Stimulated activated CD8-positive, alpha-beta memory T cell treated with anti-CD3 and anti-CD28 coated beads, Interleukin-12 subunit alpha, Interleukin-12 subunit beta, amount 100 ng/mL, for 4 hours (primary cell): ENCODE results near the gene ZMIZ1.

ENCODE experiments used
- DNase-seq: peaks from one replicate; pipeline ENCODE4 v3.0.0-alpha.2; 2020; ENCODE audit warnings: low read depth

The ZMIZ1 gene

GRCh38 chr10:79176052-79176501 is 107.3 kb downstream of the ZMIZ1 start:
- DNase-seq: no peak

GRCh38 chr10:79176949-79177602 is 108.3 kb downstream of the ZMIZ1 start:
- DNase-seq: no peak

DNA sequence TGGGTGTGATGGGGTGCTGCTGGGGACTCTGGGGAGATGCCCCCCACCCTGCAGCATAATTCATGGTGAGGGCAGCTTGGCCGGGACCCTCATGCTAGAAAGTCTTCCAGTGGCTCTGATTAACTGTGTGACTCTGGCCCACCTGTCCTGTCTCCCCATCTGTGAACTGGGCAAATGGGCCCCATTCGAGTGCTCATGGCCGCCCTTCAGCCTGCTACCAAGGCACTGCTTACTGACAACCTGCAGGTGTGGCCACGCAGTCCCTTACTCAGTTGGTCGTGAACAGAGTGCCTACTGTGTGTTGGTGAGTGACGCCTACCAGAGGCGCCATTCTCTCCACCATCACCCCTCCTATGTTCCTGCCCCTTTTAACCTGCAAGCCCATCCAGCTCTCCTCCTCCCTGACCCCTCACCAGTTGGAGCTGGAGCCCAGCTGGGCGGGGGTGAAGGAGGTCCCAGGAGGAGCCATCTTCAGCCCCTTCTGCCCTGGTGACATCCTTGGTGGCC is 109.4 kb downstream of the ZMIZ1 start:
- no peak for DNase-seq

DNA sequence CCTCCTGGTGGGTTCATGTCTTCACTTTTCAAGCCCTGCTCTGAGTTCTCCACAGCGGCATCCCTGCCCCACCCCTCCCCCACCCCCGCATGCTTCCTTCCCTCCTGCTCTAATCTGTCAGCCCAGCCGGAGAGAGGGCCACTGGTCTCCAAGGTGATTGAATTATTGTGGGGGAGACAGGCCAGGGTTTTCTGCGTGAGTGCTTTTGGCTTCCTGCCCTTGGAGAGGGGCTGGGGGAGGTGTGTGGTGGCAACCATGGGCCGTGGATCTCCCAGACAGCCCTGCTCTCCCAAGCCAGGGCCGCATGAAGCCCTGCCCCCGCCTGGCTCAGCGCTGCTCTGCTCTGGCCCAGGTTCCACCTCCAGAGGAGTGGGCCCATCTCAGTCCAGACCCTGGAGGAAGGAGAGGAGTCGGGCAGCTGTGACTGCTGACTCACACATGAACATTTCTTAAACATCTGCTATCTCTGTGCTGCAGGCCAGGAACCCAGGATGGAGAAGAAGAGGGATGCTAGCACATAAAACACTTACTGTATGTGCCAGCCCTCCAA is 109.9 kb downstream of the ZMIZ1 start:
- no peak for DNase-seq

DNA sequence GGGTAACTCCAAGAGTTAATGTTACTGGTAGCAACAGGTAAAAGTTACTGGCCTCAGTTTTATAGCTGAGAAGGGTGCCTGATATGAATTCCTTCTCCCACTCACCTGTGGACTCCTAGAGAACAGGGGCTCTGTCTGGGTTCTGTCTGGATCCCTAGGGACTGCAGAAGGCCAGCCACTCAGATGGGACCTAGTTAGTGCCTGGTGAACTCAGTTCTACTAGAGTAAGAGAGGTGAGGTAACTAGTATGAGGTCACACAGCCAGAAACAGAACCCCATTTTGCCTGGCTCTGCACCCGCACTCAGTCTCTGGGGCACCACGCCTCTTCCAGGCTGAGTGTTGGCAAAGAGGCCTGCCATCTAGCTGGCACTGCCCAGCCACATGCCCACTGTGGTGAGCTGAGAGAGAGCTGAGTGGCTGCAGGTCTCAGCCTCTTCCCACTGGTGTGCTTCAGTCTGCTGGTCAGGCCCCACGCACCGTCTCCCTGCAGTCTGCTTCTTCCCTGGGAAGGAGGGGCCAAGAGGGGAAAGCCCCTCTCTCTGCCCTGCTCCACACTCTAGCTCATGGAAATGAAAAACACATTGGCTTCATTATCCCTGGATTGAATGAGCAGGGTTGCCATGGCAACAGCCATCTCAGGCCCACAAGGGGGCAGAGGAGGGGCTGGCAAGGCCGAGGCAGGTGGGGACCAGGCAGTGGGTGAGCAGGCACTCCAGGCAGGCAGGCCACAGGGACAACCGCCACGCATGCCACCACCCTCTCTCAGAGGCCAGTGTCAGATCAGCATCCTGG is 110.6 kb downstream of the ZMIZ1 start:
- no peak for DNase-seq

DNA sequence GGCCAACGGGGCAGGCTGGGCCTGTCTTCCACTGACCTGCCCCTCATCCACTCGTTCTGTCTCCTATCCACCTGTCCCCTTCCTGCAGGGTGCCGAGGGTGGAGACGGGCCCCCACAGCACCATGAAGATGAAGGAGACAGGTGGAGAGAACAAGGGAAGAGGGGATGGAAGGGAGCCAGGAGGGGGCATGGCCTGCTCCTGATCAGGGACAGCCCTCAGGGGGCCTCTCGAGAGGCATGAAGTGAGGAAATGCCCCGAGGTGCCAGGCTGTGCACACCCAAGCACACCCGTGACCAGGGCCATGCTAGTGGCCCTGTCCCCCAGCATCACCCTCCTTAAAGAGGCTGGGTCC is 111.2 kb downstream of the ZMIZ1 start:
- no peak for DNase-seq

GRCh38 chr10:79180414-79181221 is 111.9 kb downstream of the ZMIZ1 start:
- DNase-seq: no peak

DNA sequence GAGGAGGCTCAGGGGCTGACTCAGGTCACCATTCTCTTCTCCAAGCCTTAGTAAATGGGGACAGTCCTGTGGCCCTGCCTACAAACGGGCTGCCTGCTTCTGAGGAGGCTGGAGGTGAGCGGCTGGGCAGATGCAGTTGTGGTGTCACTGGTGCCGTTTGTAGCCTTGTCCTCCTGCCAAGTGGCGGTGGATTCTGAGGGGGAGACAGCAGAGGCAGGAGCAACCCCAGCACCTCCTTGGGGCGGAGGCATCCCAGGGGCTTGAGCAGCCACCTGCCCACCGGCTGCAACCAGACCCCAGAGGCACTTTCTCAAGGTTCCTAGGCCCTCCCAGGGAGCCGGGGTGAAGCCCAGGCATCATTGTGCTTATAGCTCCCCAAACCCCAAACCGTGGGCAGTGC is 112.5 kb downstream of the ZMIZ1 start:
- DNase-seq: no peak

DNA sequence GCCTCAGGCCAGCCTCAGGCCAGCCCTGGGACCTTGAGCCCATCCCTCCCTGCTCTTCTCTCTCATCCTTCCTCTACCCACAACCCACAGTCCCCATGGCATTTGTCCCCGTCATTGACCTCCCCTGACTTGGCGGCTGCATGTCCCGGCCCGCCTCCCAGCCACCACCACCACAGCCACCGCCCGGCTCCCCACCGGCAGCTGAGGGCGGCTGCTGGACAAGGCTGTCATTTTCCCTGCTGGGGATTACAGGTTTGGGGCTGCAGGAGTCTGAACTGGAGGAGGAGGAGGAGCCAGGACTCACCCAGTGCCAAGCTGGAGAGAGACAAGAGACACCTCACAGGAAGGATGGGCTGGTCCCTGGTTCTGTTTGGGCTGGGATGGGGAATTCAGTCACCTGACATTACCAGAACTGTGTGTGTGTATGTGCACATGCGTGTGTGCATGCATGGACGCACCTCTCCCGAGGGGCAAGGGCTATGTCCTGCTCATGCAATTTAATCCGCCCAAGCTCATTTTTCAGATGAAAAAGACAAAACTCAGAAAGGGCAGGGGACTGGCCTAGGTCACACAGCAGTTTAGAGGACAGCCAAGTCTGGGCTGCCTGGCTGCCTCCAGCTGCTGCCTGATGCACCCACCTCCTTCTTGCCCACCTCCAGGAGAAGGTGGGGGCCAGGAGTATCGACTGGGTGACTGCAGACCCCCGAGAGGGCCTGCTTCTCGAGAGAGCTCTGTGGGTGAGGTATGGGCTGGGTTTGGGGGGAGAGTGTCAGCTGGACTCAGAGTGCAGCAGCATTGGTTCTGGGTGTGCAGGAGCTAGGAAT is 113.1 kb downstream of the ZMIZ1 start:
- no peak for DNase-seq

GRCh38 chr10:79182781-79183467 is 114.2 kb downstream of the ZMIZ1 start:
- no peak for DNase-seq

- DNase-seq: no peak
Measured at GRCh38 chr10:79183468-79183865, 114.7 kb downstream of the ZMIZ1 start.

DNA sequence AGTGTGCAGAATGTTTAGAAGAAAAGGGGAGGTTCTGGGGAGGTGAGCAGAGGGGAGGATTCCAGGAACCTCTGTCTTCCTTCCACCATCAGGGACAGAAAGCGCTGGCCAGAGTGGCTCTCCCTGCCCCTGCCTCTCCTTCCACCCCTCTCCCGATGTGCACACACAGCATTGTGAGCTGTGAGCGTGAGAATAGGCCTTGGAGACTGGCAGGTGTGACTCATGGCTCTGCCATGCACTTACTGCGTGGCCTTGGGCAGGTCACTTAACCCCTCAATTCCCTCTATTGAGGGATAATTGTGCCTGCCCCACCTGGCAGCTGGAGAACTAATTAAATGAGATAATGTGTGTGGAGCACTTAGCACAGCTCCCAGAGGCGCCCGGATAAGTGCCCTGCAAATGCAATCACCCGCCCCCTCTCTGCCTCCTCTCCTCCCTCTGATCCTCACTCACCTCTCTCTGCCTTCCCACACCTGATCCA is 115.4 kb downstream of the ZMIZ1 start:
- DNase-seq: no peak

DNA sequence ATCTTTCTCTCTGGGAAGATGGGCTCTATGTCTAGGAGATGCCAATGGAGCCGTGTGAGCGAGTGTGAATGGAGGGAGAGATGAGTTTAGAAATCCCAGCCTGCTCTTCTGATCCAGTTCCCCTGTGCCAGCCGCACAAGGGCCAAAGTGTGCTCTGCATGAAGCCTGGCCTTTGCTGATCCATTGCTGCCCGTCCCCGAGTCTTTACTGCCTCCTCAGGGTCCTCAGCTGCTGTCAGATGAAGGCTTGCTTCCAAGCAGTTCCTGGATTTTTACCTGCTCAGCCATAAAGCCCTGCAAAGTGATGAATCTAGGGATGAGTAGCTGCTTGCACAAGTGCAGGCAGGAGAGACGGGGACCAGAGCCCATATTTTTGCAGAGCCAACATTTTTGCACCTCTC is 115.9 kb downstream of the ZMIZ1 start:
- no peak for DNase-seq

GRCh38 chr10:79185067-79185774 is 116.5 kb downstream of the ZMIZ1 start:
- no peak for DNase-seq

DNA sequence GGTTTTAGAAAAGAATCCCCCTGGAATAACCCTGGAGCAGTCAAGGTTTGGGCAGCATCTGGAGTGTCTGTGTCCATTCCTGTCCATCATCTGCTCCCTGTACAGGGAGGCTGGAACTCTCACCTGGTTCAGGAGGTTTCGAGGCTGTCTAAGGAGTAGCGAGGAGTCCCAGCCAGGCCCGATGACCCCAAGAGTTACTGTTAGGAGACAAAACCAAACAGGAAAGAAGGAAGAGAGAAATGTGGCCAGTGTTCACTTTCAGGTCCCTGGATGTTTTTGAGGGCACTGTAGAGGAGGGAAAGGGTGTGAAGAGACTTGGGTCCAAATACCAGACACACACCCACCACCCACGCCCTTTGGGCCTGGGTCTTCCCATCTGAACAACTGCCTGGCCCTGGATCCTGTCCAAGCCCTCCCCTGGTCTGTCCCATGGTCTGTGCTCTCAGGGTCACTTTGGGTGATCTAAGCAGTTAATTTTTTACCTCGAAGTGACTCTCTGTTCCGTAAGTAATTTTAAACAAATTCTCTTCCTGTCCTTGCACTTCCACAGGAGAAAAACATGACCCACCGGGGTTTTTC is 117.1 kb downstream of the ZMIZ1 start:
- no peak for DNase-seq

GRCh38 chr10:79186486-79187120 is 117.8 kb downstream of the ZMIZ1 start:
- no peak for DNase-seq

DNA sequence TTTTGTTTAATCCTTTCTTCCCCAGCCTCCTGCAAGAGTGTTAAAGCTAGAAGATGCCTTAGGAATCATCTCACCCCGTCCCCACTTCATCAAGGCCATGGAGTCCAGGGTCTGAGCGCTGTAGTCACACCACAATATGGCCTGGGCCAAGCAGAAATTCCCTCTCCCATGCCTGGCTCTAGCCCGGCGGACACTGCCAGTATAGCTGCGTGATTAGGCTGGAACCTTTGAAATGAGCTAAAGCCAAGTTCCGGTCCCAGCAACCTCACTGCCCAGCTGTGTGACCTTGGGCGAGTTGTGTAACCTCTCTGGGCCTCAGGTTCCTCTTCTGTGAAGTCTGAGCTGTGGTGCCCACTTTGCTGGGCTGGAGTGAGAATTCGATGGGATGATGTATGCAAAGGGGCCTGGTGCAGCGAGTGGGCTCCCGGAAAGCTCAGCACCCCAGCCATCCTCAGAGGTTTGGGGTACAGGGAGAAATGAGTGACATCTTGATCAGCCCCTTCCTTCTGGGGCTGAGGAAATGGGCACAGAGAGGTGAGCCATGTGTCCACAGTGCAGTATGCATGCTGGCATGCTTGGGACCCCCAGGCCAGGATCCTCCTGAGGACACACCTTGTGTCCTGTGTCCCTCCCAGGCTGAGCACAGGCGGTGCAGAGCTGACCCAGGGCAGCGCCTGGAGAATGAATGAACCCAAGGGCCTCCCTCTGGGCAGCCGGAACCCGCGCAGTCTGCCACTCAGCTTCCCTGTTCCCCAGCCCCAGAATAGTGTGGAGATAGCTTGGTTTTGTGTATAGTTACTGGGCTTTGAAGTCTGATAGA is 118.6 kb downstream of the ZMIZ1 start:
- no peak for DNase-seq
